Stimulated activated CD8-positive, alpha-beta memory T cell treated with anti-CD3 and anti-CD28 coated beads, Interleukin-7, amount 100 ng/mL, for 1 hour (primary cell): ENCODE measurements around the gene C1orf159.
"Not testable (repeated sequence)": the region's sequence is repeated elsewhere in the genome, so short reads cannot be mapped to it uniquely, and the experiment has no call there.

Experiments used
- DNase-seq, 2 donors: peaks; one replicate each; pipeline ENCODE4 v3.0.0-alpha.2; 2020; ENCODE audit warnings: low read depth in 2 of 2

The C1orf159 gene

GRCh38 chr1:1115786-1116700 is at the start of gene C1orf159:
C1orf159 (minus strand) TSS chr1:1116089; CDS start chr1:1091543, 24,546 bp downstream.
- peak; percentile 95 to 98 for DNase-seq

GRCh38 chr1:1165485-1165884 is 49.6 kb upstream of the C1orf159 start:
- no peak for DNase-seq

GRCh38 chr1:1164701-1165451 is 49.0 kb upstream of the C1orf159 start:
- no peak for DNase-seq

GRCh38 chr1:1164361-1164700 is 48.4 kb upstream of the C1orf159 start:
- DNase-seq = no peak

- DNase-seq = no peak
Measured at GRCh38 chr1:1163538-1164070, 47.7 kb upstream of the C1orf159 start.

- no peak for DNase-seq
Measured at GRCh38 chr1:1162597-1163537, 47.0 kb upstream of the C1orf159 start.

GRCh38 chr1:1161683-1162079 is 45.8 kb upstream of the C1orf159 start:
- DNase-seq = no peak

- DNase-seq = no peak
Measured at GRCh38 chr1:1161078-1161682, 45.3 kb upstream of the C1orf159 start.

GRCh38 chr1:1160281-1160930 is 44.5 kb upstream of the C1orf159 start:
- no peak for DNase-seq

- no peak for DNase-seq
Measured at GRCh38 chr1:1157914-1158710, 42.2 kb upstream of the C1orf159 start.

GRCh38 chr1:1157426-1157913 is 41.6 kb upstream of the C1orf159 start:
- DNase-seq = peak; percentile 20 to 25

GRCh38 chr1:1157033-1157365 is 41.1 kb upstream of the C1orf159 start:
- DNase-seq = no peak

- DNase-seq = no peak
Measured at GRCh38 chr1:1156140-1157032, 40.5 kb upstream of the C1orf159 start.

GRCh38 chr1:1155258-1155657 is 39.4 kb upstream of the C1orf159 start:
- no peak for DNase-seq

- DNase-seq = no peak
Measured at GRCh38 chr1:1153874-1154273, 38.0 kb upstream of the C1orf159 start.

GRCh38 chr1:1153215-1153614 is 37.3 kb upstream of the C1orf159 start:
- DNase-seq = not testable (repeated sequence)

- not testable (repeated sequence) for DNase-seq
Measured at GRCh38 chr1:1152431-1152830, 36.5 kb upstream of the C1orf159 start.

GRCh38 chr1:1151306-1151705 is 35.4 kb upstream of the C1orf159 start:
- no peak for DNase-seq

GRCh38 chr1:1150100-1150499 is 34.2 kb upstream of the C1orf159 start:
- no peak for DNase-seq
